Measurements from ENCODE around the gene NUP62. TPM values are rescaled to one million over a fixed set of nuclear protein-coding genes. Genes with fewer than 3 reads are reported as not detected.

The NUP62 gene
- polyA plus RNA-seq, 1 experiment = 12.4 TPM

GRCh38 chr19:49954933-49955332 is 25.6 kb upstream of the NUP62 start:
- TF ChIP-seq CTCF (IDR thresholded peaks at IDR 0.05; ENCODE audit: low read depth, low read length) = no peak
- DNase-seq (ENCODE audit: low read depth, low spot score) = no peak
- ChIA-PET CTCF (interaction anchor here (0.6 to 2.7 kb wide), 2 partner anchors 17 to 20 kb away, joined by 3 to 15 read pairs; no protein-coding TSS in a partner anchor), POLR2A (no interaction called here)
- Histone ChIP-seq H3K27me3 (ENCODE audit: control insufficient read depth, insufficient read depth, low read length) (peaks cover 33% of the 10 kb centered on the region), H3K27ac (ENCODE audit: low read depth, low read length) (no peak overlapping the region), H3K4me3 (ENCODE audit: low read depth, low read length) (no peak overlapping the region), H3K9me3 (ENCODE audit: control insufficient read depth, insufficient read depth, low read length) (no peaks in the 10 kb centered on the region; the same call in 1 of the 2 replicates)

- no peak for DNase-seq (ENCODE audit: low read depth, low spot score)
- H3K27me3 ChIP-seq (ENCODE audit: control insufficient read depth, insufficient read depth, low read length) = peaks cover 33% of the 10 kb centered on the region
- CTCF ChIA-PET = interaction anchor here (0.5 to 2.7 kb wide), 4 partner anchors 16 to 182 kb away, joined by 3 to 15 read pairs (median 4); no protein-coding TSS in a partner anchor
- POLR2A ChIA-PET = no interaction called here
- TF ChIP-seq CTCF (IDR thresholded peaks at IDR 0.05; ENCODE audit: low read depth, low read length) = no peak
- no peak overlapping the region for H3K27ac ChIP-seq (ENCODE audit: low read depth, low read length)
- H3K9me3 ChIP-seq (ENCODE audit: control insufficient read depth, insufficient read depth, low read length) = no peaks in the 10 kb centered on the region; the same call in 1 of the 2 replicates
- no peak overlapping the region for H3K4me3 ChIP-seq (ENCODE audit: low read depth, low read length)
Observed at GRCh38 chr19:49954092-49954829, 25.0 kb upstream of the NUP62 start.

DNA sequence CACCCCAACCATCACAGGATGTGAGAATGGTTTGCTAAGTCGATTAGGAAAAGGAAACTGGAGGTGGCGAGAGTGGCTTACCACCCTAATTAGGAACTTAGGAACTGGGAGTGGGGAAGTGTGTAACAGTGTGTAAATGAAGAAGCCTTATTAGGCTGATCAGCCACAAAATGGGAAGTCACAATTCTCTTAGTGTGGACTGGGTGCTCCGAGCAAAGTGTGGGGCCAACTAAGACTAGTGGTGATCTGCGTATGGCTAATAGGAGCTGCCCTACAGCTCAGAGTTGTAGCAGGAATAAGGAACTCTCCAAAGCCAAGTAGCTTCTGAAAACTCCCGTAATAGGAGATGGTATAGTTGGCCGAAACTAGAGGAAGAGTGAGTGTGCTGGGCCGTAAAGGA is 24.1 kb upstream of the NUP62 start:
- H3K4me3 ChIP-seq (ENCODE audit: low read depth, low read length) = no peak overlapping the region
- H3K9me3 ChIP-seq (ENCODE audit: control insufficient read depth, insufficient read depth, low read length) = no peaks in the 10 kb centered on the region; the same call in 1 of the 2 replicates
- CTCF ChIA-PET = interaction anchor here (0.9 to 2.7 kb wide), 3 partner anchors 16 to 183 kb away, joined by 3 to 15 read pairs (median 6); no protein-coding TSS in a partner anchor
- DNase-seq (ENCODE audit: low read depth, low spot score) = no peak
- H3K27me3 ChIP-seq (ENCODE audit: control insufficient read depth, insufficient read depth, low read length) = peaks cover 33% of the 10 kb centered on the region
- TF ChIP-seq CTCF (IDR thresholded peaks at IDR 0.05; ENCODE audit: low read depth, low read length) = no peak
- H3K27ac ChIP-seq (ENCODE audit: low read depth, low read length) = no peak overlapping the region
- POLR2A ChIA-PET = no interaction called here

DNA sequence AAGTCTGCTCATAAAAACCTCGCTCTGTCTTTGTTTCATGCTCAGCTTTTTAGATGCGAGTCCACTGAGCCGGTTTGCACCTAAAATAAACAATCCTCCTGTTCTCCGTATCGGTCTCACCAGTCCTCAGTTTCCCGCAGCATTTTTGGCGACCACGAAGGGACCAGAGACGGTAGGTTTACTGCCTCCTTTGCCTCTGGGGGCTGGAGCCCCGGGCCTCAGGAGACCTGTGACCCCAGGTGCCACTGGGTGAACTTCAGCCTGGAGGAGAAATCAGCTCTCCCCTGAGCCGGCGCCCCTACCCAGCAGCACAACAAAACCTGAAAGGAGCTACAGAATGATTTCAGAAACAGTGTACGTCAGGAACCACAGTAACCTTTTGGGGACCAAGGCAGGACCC is 23.6 kb upstream of the NUP62 start:
- Histone ChIP-seq H3K9me3 (ENCODE audit: control insufficient read depth, insufficient read depth, low read length) (no peaks in the 10 kb centered on the region; the same call in 1 of the 2 replicates), H3K27ac (ENCODE audit: low read depth, low read length) (no peak overlapping the region), H3K4me3 (ENCODE audit: low read depth, low read length) (no peak overlapping the region), H3K27me3 (ENCODE audit: control insufficient read depth, insufficient read depth, low read length) (peaks cover 33% of the 10 kb centered on the region)
- TF ChIP-seq CTCF (IDR thresholded peaks at IDR 0.05; ENCODE audit: low read depth, low read length) = no peak
- DNase-seq (ENCODE audit: low read depth, low spot score) = no peak
- ChIA-PET POLR2A (no interaction called here), CTCF (interaction anchor here (1.6 to 2.7 kb wide), 2 partner anchors 15 to 31 kb away, joined by 6 to 15 read pairs; no protein-coding TSS in a partner anchor)

GRCh38 chr19:49952479-49952836 is 23.2 kb upstream of the NUP62 start:
- H3K27me3 ChIP-seq (ENCODE audit: control insufficient read depth, insufficient read depth, low read length) = peaks cover 33% of the 10 kb centered on the region
- H3K27ac ChIP-seq (ENCODE audit: low read depth, low read length) = no peak overlapping the region
- no peak for TF ChIP-seq CTCF (IDR thresholded peaks at IDR 0.05; ENCODE audit: low read depth, low read length)
- no peaks in the 10 kb centered on the region; the same call in 1 of the 2 replicates for H3K9me3 ChIP-seq (ENCODE audit: control insufficient read depth, insufficient read depth, low read length)
- POLR2A ChIA-PET = no interaction called here
- CTCF ChIA-PET = interaction anchor here (0.6 to 2.7 kb wide), 2 partner anchors 13 to 15 kb away, joined by 5 to 15 read pairs; no protein-coding TSS in a partner anchor
- DNase-seq (ENCODE audit: low read depth, low spot score) = no peak
- H3K4me3 ChIP-seq (ENCODE audit: low read depth, low read length) = no peak overlapping the region
